SK-N-SH treated with all-trans-retinoic acid at 6 μM for 48 hours (cell line): ENCODE results near the gene LGALS7.
"Not testable (repeated sequence)": the region's sequence is repeated elsewhere in the genome, so short reads cannot be mapped to it uniquely, and the experiment has no call there.

Experiments used
- ATAC-seq: fragments of 200-7000 bp; cut with Tn5 transposase; 3 replicates; pipeline ENCODE4 v1.9.1; 2020; ENCODE audit warnings: mild to moderate bottlenecking, moderate library complexity
- ARNTL ChIP-seq: fragments of 450-650 bp; formaldehyde crosslinking; IDR thresholded peaks from 2 replicates; pipeline ENCODE4 v1.5.0; 2020; ENCODE audit warnings: low read depth, mild to moderate bottlenecking, moderate library complexity, borderline replicate concordance
- CSDC2 ChIP-seq: fragments of 250-450 bp; sonication (Bioruptor Pico); IDR thresholded peaks from 2 replicates; pipeline ENCODE4 v1.5.0; 2020; ENCODE audit warnings: mild to moderate bottlenecking, moderate library complexity
- ESRRG ChIP-seq: fragments of 250-450 bp; sonication (Bioruptor Pico); IDR thresholded peaks from 2 replicates; pipeline ENCODE4 v1.6.1; 2021; ENCODE audit warnings: mild to moderate bottlenecking
- GLIS3 ChIP-seq: fragments of 250-450 bp; sonication (Bioruptor Pico); IDR thresholded peaks from 2 replicates; pipeline ENCODE4 v1.5.0; 2020; ENCODE audit warnings: mild to moderate bottlenecking, moderate library complexity
- POU6F1 ChIP-seq: fragments of 250-450 bp; sonication (Bioruptor Pico); IDR thresholded peaks from 2 replicates; pipeline ENCODE4 v1.8.0; 2021; ENCODE audit warnings: low read depth, mild to moderate bottlenecking, moderate library complexity, borderline replicate concordance
- PPARA ChIP-seq: fragments of 250-450 bp; sonication (Bioruptor Pico); IDR thresholded peaks from 2 replicates; pipeline ENCODE4 v1.5.0; 2020; ENCODE audit warnings: mild to moderate bottlenecking, borderline replicate concordance
- TCF4 ChIP-seq: fragments of 250-450 bp; sonication (Bioruptor Pico); IDR thresholded peaks from 2 replicates; pipeline ENCODE4 v1.8.0; 2021; ENCODE audit warnings: mild to moderate bottlenecking, moderate library complexity, borderline replicate concordance
- TOX ChIP-seq: fragments of 250-450 bp; sonication (Bioruptor Pico); IDR thresholded peaks from 2 replicates; pipeline ENCODE4 v1.8.0; 2021; ENCODE audit warnings: mild to moderate bottlenecking, moderate library complexity, borderline replicate concordance
- ZFP3 ChIP-seq: fragments of 250-450 bp; sonication (Bioruptor Pico); IDR thresholded peaks from 2 replicates; pipeline ENCODE4 v1.5.0; 2020; ENCODE audit warnings: mild to moderate bottlenecking, moderate library complexity
- ZFP30 ChIP-seq: fragments of 450-650 bp; formaldehyde crosslinking; IDR thresholded peaks from 2 replicates; pipeline ENCODE4 v1.5.0; 2022; ENCODE audit warnings: mild to moderate bottlenecking, moderate library complexity
- ZNF565 ChIP-seq: fragments of 450-650 bp; formaldehyde crosslinking; conservative IDR thresholded peaks from 2 replicates; pipeline ENCODE4 v1.5.0; 2020; ENCODE audit warnings: low read depth, mild to moderate bottlenecking, moderate library complexity
- ZNF8 ChIP-seq: fragments of 450-650 bp; formaldehyde crosslinking; IDR thresholded peaks from 2 replicates; pipeline ENCODE4 v1.5.0; 2020; ENCODE audit warnings: mild to moderate bottlenecking, moderate library complexity
- TF ChIP-seq, protein P1 (sequence below): fragments of 250-450 bp; sonication (Bioruptor Pico); IDR thresholded peaks from 2 replicates; pipeline ENCODE4 v1.5.1; 2020; ENCODE audit warnings: low read depth, mild to moderate bottlenecking, moderate library complexity
- TF ChIP-seq, protein P2 (sequence below): fragments of 250-450 bp; sonication (Bioruptor Pico); IDR thresholded peaks from 2 replicates; pipeline ENCODE4 v1.5.0; 2020; ENCODE audit warnings: mild to moderate bottlenecking, moderate library complexity
- TF ChIP-seq, protein P3 (sequence below): fragments of 250-450 bp; sonication (Bioruptor Pico); IDR thresholded peaks from 2 replicates; pipeline ENCODE4 v1.8.0; 2020; ENCODE audit warnings: mild to moderate bottlenecking, moderate library complexity, borderline replicate concordance

Gene LGALS7

DNA sequence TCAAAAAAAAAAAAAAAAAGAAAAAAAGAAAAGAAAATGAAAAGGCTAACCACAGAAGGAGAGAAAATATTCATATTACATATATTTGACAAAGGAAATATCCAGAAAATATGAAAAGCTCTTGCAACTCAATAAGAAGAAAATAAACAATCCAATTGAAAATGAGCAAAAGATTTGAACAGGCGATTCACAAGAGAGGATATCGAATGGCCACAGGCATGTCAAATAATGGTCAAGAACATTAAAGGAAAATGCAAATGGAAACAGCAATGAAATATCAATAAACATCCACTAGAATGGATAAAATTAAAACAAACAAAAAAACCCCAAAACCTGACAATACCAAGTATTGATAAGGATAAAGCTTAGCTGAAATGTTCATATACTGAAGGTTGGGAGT, 8.1 kb downstream of the LGALS7 start:
- TF ChIP-seq ZFP3 (no peak), PPARA (CRISPR knock-in tag) (no peak), POU6F1 (CRISPR knock-in tag) (no peak), ZFP30 (no peak), TOX (CRISPR knock-in tag) (no peak), ARNTL (CRISPR knock-in tag) (no peak), ZNF8 (CRISPR knock-in tag) (no peak), GLIS3 (CRISPR knock-in tag) (no peak), TCF4 (no peak), ZNF565 (CRISPR knock-in tag) (no peak)
- TF ChIP-seq, protein P1, sequence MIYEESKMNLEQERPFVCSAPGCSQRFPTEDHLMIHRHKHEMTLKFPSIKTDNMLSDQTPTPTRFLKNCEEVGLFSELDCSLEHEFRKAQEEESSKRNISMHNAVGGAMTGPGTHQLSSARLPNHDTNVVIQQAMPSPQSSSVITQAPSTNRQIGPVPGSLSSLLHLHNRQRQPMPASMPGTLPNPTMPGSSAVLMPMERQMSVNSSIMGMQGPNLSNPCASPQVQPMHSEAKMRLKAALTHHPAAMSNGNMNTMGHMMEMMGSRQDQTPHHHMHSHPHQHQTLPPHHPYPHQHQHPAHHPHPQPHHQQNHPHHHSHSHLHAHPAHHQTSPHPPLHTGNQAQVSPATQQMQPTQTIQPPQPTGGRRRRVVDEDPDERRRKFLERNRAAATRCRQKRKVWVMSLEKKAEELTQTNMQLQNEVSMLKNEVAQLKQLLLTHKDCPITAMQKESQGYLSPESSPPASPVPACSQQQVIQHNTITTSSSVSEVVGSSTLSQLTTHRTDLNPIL: no peak

DNA sequence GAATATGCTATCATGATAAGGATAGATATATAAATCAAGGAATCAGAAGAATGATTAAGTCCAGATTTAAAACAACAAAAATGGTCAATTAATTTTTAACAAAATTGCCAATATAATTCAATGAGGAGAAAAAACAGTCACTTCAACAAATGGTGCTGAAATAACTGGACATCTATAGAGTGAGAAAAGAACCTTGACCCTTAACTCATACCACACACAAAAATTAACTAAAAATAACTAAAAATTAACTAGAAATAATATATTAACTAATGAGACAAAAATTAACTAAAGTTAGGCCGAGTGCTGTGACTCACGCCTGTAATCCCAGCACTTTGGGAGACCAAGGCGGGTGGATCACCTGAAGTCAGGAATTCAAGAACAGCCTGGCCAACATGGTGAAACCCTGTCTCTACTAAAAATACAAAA, 9.5 kb downstream of the LGALS7 start:
- no peak for ATAC-seq
- TF ChIP-seq, protein P1: no peak
- TF ChIP-seq, protein P2, sequence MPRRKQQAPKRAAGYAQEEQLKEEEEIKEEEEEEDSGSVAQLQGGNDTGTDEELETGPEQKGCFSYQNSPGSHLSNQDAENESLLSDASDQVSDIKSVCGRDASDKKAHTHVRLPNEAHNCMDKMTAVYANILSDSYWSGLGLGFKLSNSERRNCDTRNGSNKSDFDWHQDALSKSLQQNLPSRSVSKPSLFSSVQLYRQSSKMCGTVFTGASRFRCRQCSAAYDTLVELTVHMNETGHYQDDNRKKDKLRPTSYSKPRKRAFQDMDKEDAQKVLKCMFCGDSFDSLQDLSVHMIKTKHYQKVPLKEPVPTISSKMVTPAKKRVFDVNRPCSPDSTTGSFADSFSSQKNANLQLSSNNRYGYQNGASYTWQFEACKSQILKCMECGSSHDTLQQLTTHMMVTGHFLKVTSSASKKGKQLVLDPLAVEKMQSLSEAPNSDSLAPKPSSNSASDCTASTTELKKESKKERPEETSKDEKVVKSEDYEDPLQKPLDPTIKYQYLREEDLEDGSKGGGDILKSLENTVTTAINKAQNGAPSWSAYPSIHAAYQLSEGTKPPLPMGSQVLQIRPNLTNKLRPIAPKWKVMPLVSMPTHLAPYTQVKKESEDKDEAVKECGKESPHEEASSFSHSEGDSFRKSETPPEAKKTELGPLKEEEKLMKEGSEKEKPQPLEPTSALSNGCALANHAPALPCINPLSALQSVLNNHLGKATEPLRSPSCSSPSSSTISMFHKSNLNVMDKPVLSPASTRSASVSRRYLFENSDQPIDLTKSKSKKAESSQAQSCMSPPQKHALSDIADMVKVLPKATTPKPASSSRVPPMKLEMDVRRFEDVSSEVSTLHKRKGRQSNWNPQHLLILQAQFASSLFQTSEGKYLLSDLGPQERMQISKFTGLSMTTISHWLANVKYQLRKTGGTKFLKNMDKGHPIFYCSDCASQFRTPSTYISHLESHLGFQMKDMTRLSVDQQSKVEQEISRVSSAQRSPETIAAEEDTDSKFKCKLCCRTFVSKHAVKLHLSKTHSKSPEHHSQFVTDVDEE (CRISPR knock-in tag): no peak
- no peak for TF ChIP-seq ZFP3

More for the DNA sequence above, 8.1 kb downstream of the LGALS7 start:
- ATAC-seq: no peak

DNA sequence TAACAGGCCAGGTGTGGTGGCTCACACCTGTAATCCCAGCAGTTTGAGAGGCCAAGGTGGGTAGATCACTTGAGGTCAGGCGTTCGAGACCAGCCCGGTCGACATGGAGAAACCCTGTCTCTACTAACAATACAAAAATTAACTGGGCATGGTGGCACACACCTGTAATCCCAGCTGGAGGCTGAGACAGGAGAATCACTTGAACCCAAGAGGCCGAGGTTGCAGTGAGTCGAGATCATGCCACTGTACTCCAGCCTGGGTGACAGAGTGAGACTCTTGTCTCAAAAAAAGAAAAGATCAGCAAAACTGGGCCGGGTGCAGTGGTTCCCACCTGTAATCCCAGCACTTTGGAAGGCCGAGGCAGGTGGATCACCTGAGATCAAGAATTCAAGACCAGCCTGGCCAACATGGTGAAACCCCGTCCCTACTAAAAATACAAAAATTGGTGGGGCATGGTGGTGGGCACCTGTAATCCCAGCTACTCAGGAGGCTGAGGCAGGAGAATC, 11.4 kb downstream of the LGALS7 start:
- ATAC-seq: not testable (repeated sequence)

DNA sequence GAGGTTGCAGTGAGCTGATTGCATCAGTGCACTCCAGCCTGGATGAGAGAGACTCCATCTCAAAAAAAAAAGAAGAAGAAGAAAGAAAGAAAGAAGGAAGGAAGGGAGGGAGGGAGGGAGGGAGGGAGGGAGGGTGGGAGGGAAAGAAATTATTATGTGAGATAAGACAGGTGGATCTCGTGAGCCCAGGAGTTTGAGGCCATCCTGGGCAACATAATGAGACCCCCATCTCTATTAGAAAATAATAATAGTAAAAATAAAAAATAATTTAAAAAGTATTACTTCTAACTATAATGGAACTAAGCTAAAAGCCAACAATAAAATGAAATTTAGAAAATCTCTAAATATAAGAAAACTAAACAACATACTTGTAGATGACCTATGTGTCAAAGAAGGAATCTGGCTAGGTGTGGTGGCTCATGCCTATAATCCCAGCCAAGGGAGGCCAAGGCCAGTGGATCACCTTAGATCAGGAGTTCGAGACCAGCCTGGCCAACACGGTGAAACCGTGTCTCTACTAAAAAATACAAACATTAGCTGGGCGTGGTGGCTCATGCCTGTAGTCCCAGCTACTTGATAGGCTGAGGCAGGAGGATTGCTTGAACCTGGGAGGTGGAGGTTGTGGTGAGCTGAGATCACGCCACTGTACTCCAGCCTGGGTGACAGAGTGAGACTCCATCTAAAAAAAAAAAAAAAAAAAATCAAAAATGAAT, 12.4 kb downstream of the LGALS7 start:
- not testable (repeated sequence) for ATAC-seq

- no peak for ATAC-seq
- TF ChIP-seq ZNF565 (CRISPR knock-in tag) (no peak), CSDC2 (CRISPR knock-in tag) (no peak), ESRRG (CRISPR knock-in tag) (no peak)
- TF ChIP-seq, protein P3, sequence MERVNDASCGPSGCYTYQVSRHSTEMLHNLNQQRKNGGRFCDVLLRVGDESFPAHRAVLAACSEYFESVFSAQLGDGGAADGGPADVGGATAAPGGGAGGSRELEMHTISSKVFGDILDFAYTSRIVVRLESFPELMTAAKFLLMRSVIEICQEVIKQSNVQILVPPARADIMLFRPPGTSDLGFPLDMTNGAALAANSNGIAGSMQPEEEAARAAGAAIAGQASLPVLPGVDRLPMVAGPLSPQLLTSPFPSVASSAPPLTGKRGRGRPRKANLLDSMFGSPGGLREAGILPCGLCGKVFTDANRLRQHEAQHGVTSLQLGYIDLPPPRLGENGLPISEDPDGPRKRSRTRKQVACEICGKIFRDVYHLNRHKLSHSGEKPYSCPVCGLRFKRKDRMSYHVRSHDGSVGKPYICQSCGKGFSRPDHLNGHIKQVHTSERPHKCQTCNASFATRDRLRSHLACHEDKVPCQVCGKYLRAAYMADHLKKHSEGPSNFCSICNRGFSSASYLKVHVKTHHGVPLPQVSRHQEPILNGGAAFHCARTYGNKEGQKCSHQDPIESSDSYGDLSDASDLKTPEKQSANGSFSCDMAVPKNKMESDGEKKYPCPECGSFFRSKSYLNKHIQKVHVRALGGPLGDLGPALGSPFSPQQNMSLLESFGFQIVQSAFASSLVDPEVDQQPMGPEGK (CRISPR knock-in tag): no peak
- TF ChIP-seq, all 23 proteins: peak for 0
Measured at GRCh38 chr19:38759590-38760003, 13.7 kb downstream of the LGALS7 start.

GRCh38 chr19:38754196-38754595, 19.1 kb downstream of the LGALS7 start:
- ATAC-seq: not testable (repeated sequence)

GRCh38 chr19:38753783-38754182, 19.5 kb downstream of the LGALS7 start:
- not testable (repeated sequence) for ATAC-seq
